ENCODE results near the gene TBC1D10A.

The TBC1D10A gene

DNA sequence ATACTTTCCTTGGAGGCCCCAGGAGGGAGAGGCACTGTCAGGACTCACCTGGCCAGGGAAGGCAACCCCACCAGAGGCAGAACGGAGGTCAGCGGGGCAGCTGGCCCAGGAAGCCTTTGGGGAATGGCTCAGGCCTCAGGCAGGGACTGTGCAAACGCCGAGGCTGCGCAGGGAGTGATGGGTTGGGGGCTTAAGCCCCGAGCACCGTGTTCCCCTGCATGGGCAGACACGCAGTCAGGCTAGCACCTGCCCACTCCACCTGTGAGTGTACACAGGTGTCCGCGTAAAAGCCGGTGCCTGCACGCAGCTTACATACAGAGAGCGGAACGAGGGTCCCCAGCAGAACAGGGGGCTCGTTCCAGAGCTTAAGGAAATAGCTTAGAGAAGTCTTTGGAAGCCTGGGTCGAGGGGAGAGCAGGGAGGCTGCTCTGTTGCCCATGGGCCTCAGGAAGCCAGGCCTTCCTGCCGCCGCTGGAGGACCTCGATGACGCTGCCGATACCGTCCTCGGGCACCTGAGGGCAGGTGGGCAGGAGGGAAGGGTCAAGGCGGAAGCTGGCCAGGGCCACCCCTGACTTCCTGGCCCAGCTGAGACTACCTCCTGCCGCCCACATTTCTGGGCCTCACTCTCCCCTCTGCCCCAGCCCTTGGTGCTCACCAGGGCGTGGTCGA is 41.4 kb downstream of the TBC1D10A start:
- Histone ChIP-seq H3K27me3 (ENCODE audit: insufficient read depth, poor library complexity, severe bottlenecking) (no peaks in the 10 kb centered on the region), H3K4me3 (replicated peaks; ENCODE audit: insufficient read depth, low read length) (no peak overlapping the region), H3K27ac (replicated peaks) (no peak overlapping the region)
- no peak for DNase-seq (ENCODE audit: low read depth in 1 of 2, low spot score in 1 of 2)
- TF ChIP-seq POLR2AphosphoS5 (IDR thresholded peaks at IDR 0.05; ENCODE audit: low read depth) (no peak), GABPA (IDR thresholded peaks at IDR 0.05; ENCODE audit: low read depth) (no peak), SPI1 (IDR thresholded peaks at IDR 0.05; ENCODE audit: borderline replicate concordance, low read depth) (no peak)
- TF ChIP-seq, protein P1, sequence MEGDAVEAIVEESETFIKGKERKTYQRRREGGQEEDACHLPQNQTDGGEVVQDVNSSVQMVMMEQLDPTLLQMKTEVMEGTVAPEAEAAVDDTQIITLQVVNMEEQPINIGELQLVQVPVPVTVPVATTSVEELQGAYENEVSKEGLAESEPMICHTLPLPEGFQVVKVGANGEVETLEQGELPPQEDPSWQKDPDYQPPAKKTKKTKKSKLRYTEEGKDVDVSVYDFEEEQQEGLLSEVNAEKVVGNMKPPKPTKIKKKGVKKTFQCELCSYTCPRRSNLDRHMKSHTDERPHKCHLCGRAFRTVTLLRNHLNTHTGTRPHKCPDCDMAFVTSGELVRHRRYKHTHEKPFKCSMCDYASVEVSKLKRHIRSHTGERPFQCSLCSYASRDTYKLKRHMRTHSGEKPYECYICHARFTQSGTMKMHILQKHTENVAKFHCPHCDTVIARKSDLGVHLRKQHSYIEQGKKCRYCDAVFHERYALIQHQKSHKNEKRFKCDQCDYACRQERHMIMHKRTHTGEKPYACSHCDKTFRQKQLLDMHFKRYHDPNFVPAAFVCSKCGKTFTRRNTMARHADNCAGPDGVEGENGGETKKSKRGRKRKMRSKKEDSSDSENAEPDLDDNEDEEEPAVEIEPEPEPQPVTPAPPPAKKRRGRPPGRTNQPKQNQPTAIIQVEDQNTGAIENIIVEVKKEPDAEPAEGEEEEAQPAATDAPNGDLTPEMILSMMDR (IDR thresholded peaks at IDR 0.05; ENCODE audit: insufficient read depth, low read length): no peak
- TF ChIP-seq, protein P2, sequence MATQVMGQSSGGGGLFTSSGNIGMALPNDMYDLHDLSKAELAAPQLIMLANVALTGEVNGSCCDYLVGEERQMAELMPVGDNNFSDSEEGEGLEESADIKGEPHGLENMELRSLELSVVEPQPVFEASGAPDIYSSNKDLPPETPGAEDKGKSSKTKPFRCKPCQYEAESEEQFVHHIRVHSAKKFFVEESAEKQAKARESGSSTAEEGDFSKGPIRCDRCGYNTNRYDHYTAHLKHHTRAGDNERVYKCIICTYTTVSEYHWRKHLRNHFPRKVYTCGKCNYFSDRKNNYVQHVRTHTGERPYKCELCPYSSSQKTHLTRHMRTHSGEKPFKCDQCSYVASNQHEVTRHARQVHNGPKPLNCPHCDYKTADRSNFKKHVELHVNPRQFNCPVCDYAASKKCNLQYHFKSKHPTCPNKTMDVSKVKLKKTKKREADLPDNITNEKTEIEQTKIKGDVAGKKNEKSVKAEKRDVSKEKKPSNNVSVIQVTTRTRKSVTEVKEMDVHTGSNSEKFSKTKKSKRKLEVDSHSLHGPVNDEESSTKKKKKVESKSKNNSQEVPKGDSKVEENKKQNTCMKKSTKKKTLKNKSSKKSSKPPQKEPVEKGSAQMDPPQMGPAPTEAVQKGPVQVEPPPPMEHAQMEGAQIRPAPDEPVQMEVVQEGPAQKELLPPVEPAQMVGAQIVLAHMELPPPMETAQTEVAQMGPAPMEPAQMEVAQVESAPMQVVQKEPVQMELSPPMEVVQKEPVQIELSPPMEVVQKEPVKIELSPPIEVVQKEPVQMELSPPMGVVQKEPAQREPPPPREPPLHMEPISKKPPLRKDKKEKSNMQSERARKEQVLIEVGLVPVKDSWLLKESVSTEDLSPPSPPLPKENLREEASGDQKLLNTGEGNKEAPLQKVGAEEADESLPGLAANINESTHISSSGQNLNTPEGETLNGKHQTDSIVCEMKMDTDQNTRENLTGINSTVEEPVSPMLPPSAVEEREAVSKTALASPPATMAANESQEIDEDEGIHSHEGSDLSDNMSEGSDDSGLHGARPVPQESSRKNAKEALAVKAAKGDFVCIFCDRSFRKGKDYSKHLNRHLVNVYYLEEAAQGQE (IDR thresholded peaks at IDR 0.05; ENCODE audit: insufficient replicate concordance, low read depth): no peak

DNA sequence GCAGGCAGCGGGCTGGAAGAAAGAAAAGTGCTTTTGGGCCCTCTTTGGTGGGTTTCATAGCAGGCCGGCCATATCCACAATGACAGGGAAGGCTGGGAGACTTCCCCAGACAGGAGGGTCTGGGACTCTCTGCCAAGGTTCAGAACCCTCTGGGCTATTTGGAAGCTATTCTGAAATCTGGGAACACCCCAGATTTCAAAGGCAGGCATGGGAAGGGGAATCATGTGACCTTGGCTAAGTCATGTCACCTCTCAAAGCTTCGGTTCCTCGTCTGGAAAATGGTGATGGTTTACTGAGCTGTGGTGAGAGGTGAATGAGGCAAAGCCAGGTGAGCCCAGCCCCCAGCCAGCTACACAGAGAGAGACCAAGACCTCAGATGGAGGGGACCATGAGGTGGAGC is 42.1 kb downstream of the TBC1D10A start:
- DNase-seq (ENCODE audit: low read depth in 1 of 2, low spot score in 1 of 2): no peak
- TF ChIP-seq, protein P2 (IDR thresholded peaks at IDR 0.05; ENCODE audit: insufficient replicate concordance, low read depth): no peak
- TF ChIP-seq SPI1 (IDR thresholded peaks at IDR 0.05; ENCODE audit: borderline replicate concordance, low read depth): no peak
- no peak for TF ChIP-seq GABPA (IDR thresholded peaks at IDR 0.05; ENCODE audit: low read depth)
- no peak for TF ChIP-seq POLR2AphosphoS5 (IDR thresholded peaks at IDR 0.05; ENCODE audit: low read depth)
- TF ChIP-seq, protein P1 (IDR thresholded peaks at IDR 0.05; ENCODE audit: insufficient read depth, low read length): no peak
- Histone ChIP-seq H3K27me3 (ENCODE audit: insufficient read depth, poor library complexity, severe bottlenecking) (no peaks in the 10 kb centered on the region), H3K27ac (replicated peaks) (no peak overlapping the region), H3K4me3 (replicated peaks; ENCODE audit: insufficient read depth, low read length) (no peak overlapping the region)

DNA sequence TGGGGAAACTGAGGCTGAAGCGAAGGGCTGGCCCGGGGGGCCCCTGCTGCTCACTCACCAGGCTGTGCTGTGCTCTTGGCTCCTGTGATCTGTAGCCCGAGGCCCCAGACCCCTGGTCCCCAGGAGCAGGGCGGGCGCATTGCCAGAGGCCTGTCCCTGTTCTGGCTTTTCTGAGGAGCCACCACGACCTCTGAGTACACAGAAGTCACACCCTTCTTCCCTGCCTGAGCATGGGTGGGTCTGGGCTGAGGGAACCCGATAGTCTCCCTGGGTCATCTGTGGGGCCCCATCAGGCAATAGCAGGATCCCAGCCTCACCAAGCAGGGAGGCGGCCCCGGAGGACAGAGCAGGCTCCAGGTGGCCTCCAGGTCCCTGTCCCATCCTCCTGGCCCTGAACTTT is 42.6 kb downstream of the TBC1D10A start:
- H3K27ac ChIP-seq (replicated peaks): no peak overlapping the region
- no peak for TF ChIP-seq GABPA (IDR thresholded peaks at IDR 0.05; ENCODE audit: low read depth)
- TF ChIP-seq SPI1 (IDR thresholded peaks at IDR 0.05; ENCODE audit: borderline replicate concordance, low read depth): no peak
- no peak for TF ChIP-seq POLR2AphosphoS5 (IDR thresholded peaks at IDR 0.05; ENCODE audit: low read depth)
- TF ChIP-seq, protein P1 (IDR thresholded peaks at IDR 0.05; ENCODE audit: insufficient read depth, low read length): no peak
- TF ChIP-seq, protein P2 (IDR thresholded peaks at IDR 0.05; ENCODE audit: insufficient replicate concordance, low read depth): no peak
- no peak overlapping the region for H3K4me3 ChIP-seq (replicated peaks; ENCODE audit: insufficient read depth, low read length)
- no peak for DNase-seq (ENCODE audit: low read depth in 1 of 2, low spot score in 1 of 2)
- no peaks in the 10 kb centered on the region for H3K27me3 ChIP-seq (ENCODE audit: insufficient read depth, poor library complexity, severe bottlenecking)
